Coronary artery (tissue), 2 donors: ENCODE measurements around the gene PFKFB4.
"Not testable (repeated sequence)": the region's sequence is repeated elsewhere in the genome, so short reads cannot be mapped to it uniquely, and the experiment has no call there.

ENCODE experiments used
- DNase-seq: peaks from one replicate; pipeline ENCODE4 v3.0.0-alpha.2; 2017; ENCODE audit warnings: low spot score
- H3K27ac ChIP-seq, 2 donors: fragments of 200-600 bp; sonication (generic); one replicate each; pipeline ENCODE4 v1.5.1; 2016 to 2019
- H3K4me3 ChIP-seq: fragments of 200-600 bp; sonication (generic); 2 replicates; pipeline ENCODE4 v1.5.1; 2016; ENCODE audit warnings: mild to moderate bottlenecking, moderate library complexity
- CTCF ChIP-seq: fragments of 200-600 bp; sonication (generic); IDR thresholded peaks from one replicate; pipeline ENCODE4 v1.5.1; 2019; ENCODE audit warnings: antibody characterized with exemption

The PFKFB4 gene

GRCh38 chr3:48493203-48493501 is 63.5 kb downstream of the PFKFB4 start:
- DNase-seq: no peak
- TF ChIP-seq CTCF: no peak
- H3K27ac ChIP-seq: no peak overlapping the region
- H3K4me3 ChIP-seq: no peak overlapping the region

- Histone ChIP-seq H3K4me3 (no peak overlapping the region), H3K27ac (no peak overlapping the region)
- no peak for TF ChIP-seq CTCF
- DNase-seq: no peak
Observed at GRCh38 chr3:48492461-48493202, 64.0 kb downstream of the PFKFB4 start.

GRCh38 chr3:48486952-48487351 is 69.7 kb downstream of the PFKFB4 start:
- DNase-seq: no peak
- TF ChIP-seq CTCF: no peak
- H3K27ac ChIP-seq: no peak overlapping the region
- no peak overlapping the region for H3K4me3 ChIP-seq

GRCh38 chr3:48482822-48483221 is 73.8 kb downstream of the PFKFB4 start:
- H3K4me3 ChIP-seq, H3K27ac ChIP-seq, DNase-seq: not testable (repeated sequence)

GRCh38 chr3:48480891-48481290 is 75.7 kb downstream of the PFKFB4 start:
- not testable (repeated sequence) for DNase-seq, H3K27ac ChIP-seq, H3K4me3 ChIP-seq

- no peak for DNase-seq
- peak overlapping the region in 1 of 2 donors; percentile 10 for H3K27ac ChIP-seq
- TF ChIP-seq CTCF: no peak
- no peak overlapping the region for H3K4me3 ChIP-seq
Observed at GRCh38 chr3:48478626-48479555, 77.7 kb downstream of the PFKFB4 start.

- Histone ChIP-seq H3K4me3 (no peak overlapping the region), H3K27ac (peak overlapping the region in 1 of 2 donors; percentile 10)
- DNase-seq: no peak
- no peak for TF ChIP-seq CTCF
Observed at GRCh38 chr3:48477959-48478520, 78.6 kb downstream of the PFKFB4 start.
